H9 (cell line): ENCODE measurements around the gene COL5A3. TPM values are rescaled to one million over a fixed set of nuclear protein-coding genes. Genes with fewer than 3 reads are reported as not detected.

Source experiments
- DNase-seq: peaks from one replicate; pipeline ENCODE4 v3.0.0-alpha.2; 2017
- H2AFZ ChIP-seq: one replicate; pipeline ENCODE4 v1.6.1; 2013; ENCODE audit warnings: mild to moderate bottlenecking, low read length, control low read depth, moderate library complexity
- H2AK5ac ChIP-seq: 2 replicates; pipeline ENCODE4 v1.6.1; 2013; ENCODE audit warnings: low read length, control low read depth, mixed read lengths; ENCODE audit not compliant: insufficient read length
- H2BK120ac ChIP-seq: one replicate; pipeline ENCODE4 v1.6.1; 2013; ENCODE audit warnings: low read depth, mild to moderate bottlenecking, low read length, control low read depth, inconsistent platforms; ENCODE audit not compliant: poor library complexity, severe bottlenecking
- H2BK12ac ChIP-seq: 2 replicates; pipeline ENCODE4 v1.6.1; 2013; ENCODE audit warnings: low read length, control low read depth, mixed read lengths, low read depth; ENCODE audit not compliant: insufficient read length
- H2BK15ac ChIP-seq: 2 replicates; pipeline ENCODE4 v1.6.1; 2013; ENCODE audit warnings: low read depth, low read length, control low read depth
- H2BK20ac ChIP-seq: one replicate; pipeline ENCODE4 v1.6.1; 2013; ENCODE audit warnings: low read depth, mild to moderate bottlenecking, low read length, control low read depth, inconsistent platforms; ENCODE audit not compliant: poor library complexity, severe bottlenecking
- H2BK5ac ChIP-seq: 2 replicates; pipeline ENCODE4 v1.6.1; 2013; ENCODE audit warnings: low read length, control low read depth, mixed read lengths; ENCODE audit not compliant: insufficient read length
- H3K14ac ChIP-seq: 2 replicates; pipeline ENCODE4 v1.6.1; 2013; ENCODE audit warnings: low read length, control low read depth; ENCODE audit not compliant: insufficient read depth
- H3K18ac ChIP-seq: 2 replicates; pipeline ENCODE4 v1.6.1; 2013; ENCODE audit warnings: low read depth, mild to moderate bottlenecking, mixed read lengths, low read length, control low read depth; ENCODE audit not compliant: insufficient read length
- H3K23ac ChIP-seq: 2 replicates; pipeline ENCODE4 v1.6.1; 2013; ENCODE audit warnings: low read length, control low read depth, mixed read lengths, low read depth; ENCODE audit not compliant: insufficient read length
- H3K23me2 ChIP-seq: 2 replicates; pipeline ENCODE4 v1.6.1; 2013; ENCODE audit warnings: low read depth, mild to moderate bottlenecking, mixed read lengths, low read length, control low read depth; ENCODE audit not compliant: insufficient read length, poor library complexity, severe bottlenecking
- H3K27ac ChIP-seq: 2 replicates; pipeline ENCODE4 v1.5.1; 2013; ENCODE audit warnings: low read length, control low read depth, mixed read lengths, low read depth; ENCODE audit not compliant: insufficient read length
- H3K27me3 ChIP-seq: 2 replicates; pipeline ENCODE4 v1.6.1; 2013; ENCODE audit warnings: low read length, control low read depth, inconsistent platforms; ENCODE audit not compliant: insufficient read depth
- H3K4ac ChIP-seq: 2 replicates; pipeline ENCODE4 v1.6.1; 2013; ENCODE audit warnings: low read depth, mild to moderate bottlenecking, control low read depth, inconsistent platforms, low read length, moderate library complexity
- H3K4me1 ChIP-seq: 2 replicates; pipeline ENCODE4 v1.6.1; 2013; ENCODE audit warnings: low read length, control low read depth, inconsistent platforms; ENCODE audit not compliant: insufficient read depth
- H3K4me2 ChIP-seq: 2 replicates; pipeline ENCODE4 v1.6.1; 2013; ENCODE audit warnings: low read length, control low read depth, mixed read lengths; ENCODE audit not compliant: insufficient read length, insufficient read depth
- H3K56ac ChIP-seq: 2 replicates; pipeline ENCODE4 v1.6.1; 2013; ENCODE audit warnings: low read depth, mild to moderate bottlenecking, mixed read lengths, low read length, control low read depth; ENCODE audit not compliant: insufficient read length
- H3K79me1 ChIP-seq: 2 replicates; pipeline ENCODE4 v1.6.1; 2013; ENCODE audit warnings: low read depth, mild to moderate bottlenecking, moderate library complexity, low read length, control low read depth, inconsistent platforms; ENCODE audit not compliant: insufficient read depth, poor library complexity, severe bottlenecking
- H3K79me2 ChIP-seq: 2 replicates; pipeline ENCODE4 v1.6.1; 2013; ENCODE audit warnings: low read length, control low read depth, inconsistent platforms; ENCODE audit not compliant: insufficient read depth
- H3K9ac ChIP-seq: 2 replicates; pipeline ENCODE4 v1.6.1; 2013; ENCODE audit warnings: low read length, control low read depth, mixed read lengths; ENCODE audit not compliant: insufficient read length; ENCODE audit errors: extremely low read depth
- H3K9me3 ChIP-seq: one replicate; pipeline ENCODE4 v1.6.1; 2013; ENCODE audit warnings: low read depth, low read length, inconsistent platforms; ENCODE audit not compliant: control insufficient read depth
- H3T11ph ChIP-seq: one replicate; pipeline ENCODE4 v1.6.1; 2013; ENCODE audit warnings: mild to moderate bottlenecking, low read length, control low read depth, inconsistent platforms
- H4K20me1 ChIP-seq: one replicate; pipeline ENCODE4 v1.6.1; 2013; ENCODE audit not compliant: control insufficient read depth, insufficient read length, insufficient read depth
- H4K5ac ChIP-seq: 2 replicates; pipeline ENCODE4 v1.6.1; 2013; ENCODE audit warnings: low read depth, mild to moderate bottlenecking, mixed read lengths, low read length, control low read depth; ENCODE audit not compliant: insufficient read length
- H4K8ac ChIP-seq: replicated peaks from 2 replicates; pipeline ENCODE4 v1.6.1; 2013; ENCODE audit warnings: low read length, control low read depth, mixed read lengths, low read depth; ENCODE audit not compliant: insufficient read length
- H4K91ac ChIP-seq: 2 replicates; pipeline ENCODE4 v1.6.1; 2013; ENCODE audit warnings: low read depth, mild to moderate bottlenecking, moderate library complexity, mixed read lengths, low read length, control low read depth; ENCODE audit not compliant: insufficient read length
- H3K27ac Mint-ChIP-seq, 3 experiments: 2 replicates in 2 of 3; 3 replicates in 1 of 3; pipeline ENCODE4 v1.8.0; 2020 to 2021; ENCODE audit warnings: mixed read lengths in 3 of 3, mild to moderate bottlenecking in 1 of 3, moderate library complexity in 1 of 3
- H3K27me3 Mint-ChIP-seq: 2 replicates; pipeline ENCODE4 v1.8.0; 2021; ENCODE audit warnings: low read depth, mild to moderate bottlenecking, moderate library complexity, mixed read lengths
- H3K36me3 Mint-ChIP-seq, 3 experiments: 2 replicates in 2 of 3; 3 replicates in 1 of 3; pipeline ENCODE4 v1.8.0; 2020 to 2021; ENCODE audit warnings: low read depth in 3 of 3, mixed read lengths in 3 of 3; ENCODE audit not compliant: insufficient read depth in 1 of 3
- H3K4me1 Mint-ChIP-seq, 2 experiments: 2 replicates each; pipeline ENCODE4 v1.8.0; 2020; ENCODE audit warnings: mixed read lengths in 2 of 2
- H3K4me3 Mint-ChIP-seq, 2 experiments: 2 replicates in 1 of 2; 3 replicates in 1 of 2; pipeline ENCODE4 v1.8.0; 2020 to 2021; ENCODE audit warnings: mild to moderate bottlenecking in 2 of 2, mixed read lengths in 2 of 2, moderate library complexity in 1 of 2
- H3K9me3 Mint-ChIP-seq, 2 experiments: 2 replicates in 1 of 2; 3 replicates in 1 of 2; pipeline ENCODE4 v1.8.0; 2020; ENCODE audit warnings: mild to moderate bottlenecking in 2 of 2, mixed read lengths in 2 of 2, moderate library complexity in 1 of 2
- CTCF ChIP-seq: fragments of 200-600 bp; sonication (generic); conservative IDR thresholded peaks from 3 replicates; pipeline ENCODE4 v1.8.0; 2021; ENCODE audit warnings: antibody characterized with exemption, mild to moderate bottlenecking
- WGBS: extraction: QIAGEN DNeasy Blood & Tissue Kit; methylation state at CpG from one replicate; pipeline ENCODE4 v1.1.7; 2013; ENCODE audit warnings: missing lambda C conversion rate, low lambda C conversion rate, mixed read lengths; ENCODE audit not compliant: insufficient read length; ENCODE audit errors: extremely low coverage; 5-methylcytosine and 5-hydroxymethylcytosine counted together
- total RNA-seq: library from RNA; stranded (reverse); gene quantifications from 2 replicates; pipeline ENCODE4 v1.2.1, GENCODE V29; 2021

Gene COL5A3
- total RNA-seq, 1 experiment from 2014 or later = 0.72 TPM

GRCh38 chr19:9941231-9941630 is 69.1 kb downstream of the COL5A3 start:
- Histone ChIP-seq H3K27me3 (no peaks in the 10 kb centered on the region), H3K27ac (no peak overlapping the region), H3K4me2 (no peak overlapping the region), H3K9me3 (no peaks in the 10 kb centered on the region), H3K14ac (no peak overlapping the region), H2BK20ac (no peak overlapping the region), H2BK12ac (no peak overlapping the region), H3K79me1 (no peaks in the 10 kb centered on the region), H3K4me1 (peaks cover 2% of the 10 kb centered on the region; the same call in 1 of the 2 replicates), H2BK15ac (no peak overlapping the region), H4K91ac (no peak overlapping the region), H3T11ph (no peak overlapping the region), H2AK5ac (no peak overlapping the region), H4K5ac (no peak overlapping the region), H3K56ac (no peak overlapping the region), H3K23me2 (no peaks in the 10 kb centered on the region), H3K79me2 (no peaks in the 10 kb centered on the region), H4K8ac (no peak overlapping the region), H2BK5ac (no peak overlapping the region), H3K4ac (no peak overlapping the region), H2BK120ac (no peak overlapping the region), H4K20me1 (no peaks in the 10 kb centered on the region), H3K18ac (no peak overlapping the region), H3K9ac (no peak overlapping the region), H3K23ac (no peak overlapping the region), H2AFZ (no peak overlapping the region)
- no peak for DNase-seq
- Mint-ChIP-seq H3K4me1 (peaks cover 10 to 30% of the 10 kb centered on the region in 2 experiments), H3K27me3 (peaks cover 34% of the 10 kb centered on the region), H3K9me3 (peaks cover 8 to 13% of the 10 kb centered on the region in 2 experiments), H3K4me3 (no peak overlapping the region), H3K36me3 (peaks cover 0 to 5% (median 2%) of the 10 kb centered on the region in 3 experiments; a peak in 3 of 7 replicates), H3K27ac (no peak overlapping the region; a peak in 1 of 7 replicates)
- TF ChIP-seq CTCF = no peak
- no CpG with 5 or more reads among the region's 1 CpG for WGBS
